Fibroblast of villous mesenchyme (primary cell): ENCODE results near the gene ATP5PB. TPM values are rescaled to one million over a fixed set of nuclear protein-coding genes. Genes with fewer than 3 reads are reported as not detected.

Experiments used
- DNase-seq: peaks from one replicate; pipeline ENCODE4 v3.0.0-alpha.2; 2010; ENCODE audit warnings: low read depth
- H3K4me3 ChIP-seq: 2 replicates; pipeline ENCODE4 v1.5.1; 2011; ENCODE audit warnings: low read depth, mild to moderate bottlenecking, low read length
- total RNA-seq: library from RNA; depleted of rRNA; stranded (reverse); fragments of >200 nt; gene quantifications from 2 replicates; pipeline ENCODE4 v1.2.3, GENCODE V29; 2012
- TF ChIP-seq, protein P1 (sequence below): IDR thresholded peaks from 2 replicates; pipeline ENCODE4 v1.5.1; 2012; ENCODE audit warnings: low read depth, mild to moderate bottlenecking, low read length; ENCODE audit not compliant: insufficient read depth

Gene ATP5PB
- total RNA-seq, 1 donor: 286 TPM

DNA sequence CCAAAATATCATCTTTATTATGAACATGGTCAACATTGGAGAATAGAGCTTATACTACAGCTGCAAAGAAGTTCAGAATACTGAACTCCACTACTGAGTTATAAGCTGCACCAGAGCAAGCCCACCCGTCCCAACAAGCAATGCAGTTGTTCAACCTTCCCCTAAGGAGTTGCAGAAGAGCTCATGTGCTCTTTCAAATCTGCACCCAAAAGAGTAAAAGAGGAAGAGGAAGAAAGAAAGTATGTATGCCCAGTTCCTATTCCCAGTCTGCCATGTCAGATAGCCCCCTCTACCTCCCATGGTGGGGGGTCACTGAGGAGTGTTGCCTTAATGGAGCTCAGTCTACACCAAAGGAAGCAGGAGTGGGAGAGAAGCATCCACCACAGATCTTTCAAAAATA lies 31.4 kb downstream of the ATP5PB start:
- DNase-seq: no peak
- TF ChIP-seq, protein P1, sequence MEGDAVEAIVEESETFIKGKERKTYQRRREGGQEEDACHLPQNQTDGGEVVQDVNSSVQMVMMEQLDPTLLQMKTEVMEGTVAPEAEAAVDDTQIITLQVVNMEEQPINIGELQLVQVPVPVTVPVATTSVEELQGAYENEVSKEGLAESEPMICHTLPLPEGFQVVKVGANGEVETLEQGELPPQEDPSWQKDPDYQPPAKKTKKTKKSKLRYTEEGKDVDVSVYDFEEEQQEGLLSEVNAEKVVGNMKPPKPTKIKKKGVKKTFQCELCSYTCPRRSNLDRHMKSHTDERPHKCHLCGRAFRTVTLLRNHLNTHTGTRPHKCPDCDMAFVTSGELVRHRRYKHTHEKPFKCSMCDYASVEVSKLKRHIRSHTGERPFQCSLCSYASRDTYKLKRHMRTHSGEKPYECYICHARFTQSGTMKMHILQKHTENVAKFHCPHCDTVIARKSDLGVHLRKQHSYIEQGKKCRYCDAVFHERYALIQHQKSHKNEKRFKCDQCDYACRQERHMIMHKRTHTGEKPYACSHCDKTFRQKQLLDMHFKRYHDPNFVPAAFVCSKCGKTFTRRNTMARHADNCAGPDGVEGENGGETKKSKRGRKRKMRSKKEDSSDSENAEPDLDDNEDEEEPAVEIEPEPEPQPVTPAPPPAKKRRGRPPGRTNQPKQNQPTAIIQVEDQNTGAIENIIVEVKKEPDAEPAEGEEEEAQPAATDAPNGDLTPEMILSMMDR: no peak
- H3K4me3 ChIP-seq: no peak overlapping the region

GRCh38 chr1:111481387-111482221 lies 32.3 kb downstream of the ATP5PB start:
- peak; percentile 75 for DNase-seq
- TF ChIP-seq, protein P1: peak; percentile 87

GRCh38 chr1:111483166-111483565 lies 33.9 kb downstream of the ATP5PB start:
- H3K4me3 ChIP-seq: no peak overlapping the region
- no peak for DNase-seq
- TF ChIP-seq, protein P1: no peak

More at GRCh38 chr1:111481387-111482221, 32.3 kb downstream of the ATP5PB start:
- no peak overlapping the region for H3K4me3 ChIP-seq

DNA sequence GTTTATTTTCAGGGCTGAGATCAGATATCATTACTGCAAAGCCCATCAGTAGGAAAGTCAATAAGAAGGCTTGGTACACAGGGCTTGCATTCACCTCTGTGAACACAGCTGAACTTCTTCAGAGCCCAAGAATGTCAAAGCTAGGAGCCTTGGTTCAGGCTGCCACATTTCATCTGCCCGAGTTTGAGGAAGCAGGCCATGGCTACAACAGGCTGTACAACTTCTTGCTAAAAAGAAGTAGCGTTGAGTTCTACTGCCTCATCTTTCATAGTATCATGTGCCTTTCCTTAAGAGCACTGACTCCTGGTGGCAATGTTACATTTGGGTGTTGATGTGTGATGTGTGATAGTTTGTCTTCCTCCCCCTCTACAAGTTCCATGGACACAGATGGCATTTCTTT lies 34.6 kb downstream of the ATP5PB start:
- TF ChIP-seq, protein P1: no peak
- H3K4me3 ChIP-seq: no peak overlapping the region
- DNase-seq: no peak

- TF ChIP-seq, protein P1: no peak
- no peak for DNase-seq
- H3K4me3 ChIP-seq: no peak overlapping the region
Observed at GRCh38 chr1:111484391-111485026, 35.2 kb downstream of the ATP5PB start.

DNA sequence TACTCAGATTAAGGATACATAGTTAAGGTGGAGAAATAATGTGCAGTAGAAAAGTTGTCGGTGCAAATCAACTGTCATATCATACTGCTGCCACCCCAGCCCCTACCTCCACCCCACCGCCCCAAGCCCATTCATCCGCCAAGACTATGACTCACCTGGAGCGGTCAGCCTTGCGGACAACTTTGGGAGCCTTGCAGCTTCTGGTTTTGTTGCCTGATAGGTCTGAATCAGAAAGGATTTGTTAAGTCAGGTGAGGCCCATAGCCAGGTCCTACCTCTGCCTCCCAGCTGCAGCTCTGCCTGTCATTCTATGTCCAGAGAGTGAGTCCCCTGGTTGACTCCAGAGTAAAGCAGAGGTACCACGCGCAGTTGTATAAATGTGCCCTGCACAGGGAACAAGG lies 37.2 kb downstream of the ATP5PB start:
- TF ChIP-seq, protein P1: no peak
- no peak overlapping the region for H3K4me3 ChIP-seq
- no peak for DNase-seq
